Activated T-cell treated with anti-CD3 and anti-CD28 coated beads, Interleukin-2, amount 50 U/mL, for 72 hours (primary cell): ENCODE measurements around the gene HINT3. TPM values are rescaled to one million over a fixed set of nuclear protein-coding genes. Genes with fewer than 3 reads are reported as not detected.
"Not testable (repeated sequence)": the region's sequence is repeated elsewhere in the genome, so short reads cannot be mapped to it uniquely, and the experiment has no call there.

Source experiments
- ATAC-seq, 2 donors: fragments of 150-1000 bp; cut with Tn5 transposase; replicated peaks in 1 of 2; 2 replicates each; pipeline ENCODE4 v1.10.0; 2021; ENCODE audit warnings: moderate library complexity in 2 of 2, mild to moderate bottlenecking in 1 of 2
- DNase-seq, 2 donors: peaks; one replicate each; pipeline ENCODE4 v3.0.0; 2021 to 2022; ENCODE audit warnings: mixed read lengths in 1 of 2
- H3K27ac Mint-ChIP-seq: one replicate; pipeline ENCODE4 v1.8.0; 2022; ENCODE audit warnings: mild to moderate bottlenecking, moderate library complexity, mixed read lengths
- H3K27me3 Mint-ChIP-seq: one replicate; pipeline ENCODE4 v1.8.0; 2022; ENCODE audit warnings: low read depth, mixed read lengths
- H3K36me3 Mint-ChIP-seq, 2 donors: one replicate each; pipeline ENCODE4 v1.8.0; 2022; ENCODE audit warnings: mixed read lengths in 2 of 2, mild to moderate bottlenecking in 1 of 2; ENCODE audit not compliant: insufficient read depth in 2 of 2
- H3K4me1 Mint-ChIP-seq: one replicate; pipeline ENCODE4 v1.8.0; 2022; ENCODE audit warnings: low read depth, mixed read lengths
- H3K4me3 Mint-ChIP-seq, 2 donors: one replicate each; pipeline ENCODE4 v1.8.0; 2022; ENCODE audit warnings: mild to moderate bottlenecking in 2 of 2, mixed read lengths in 2 of 2, moderate library complexity in 2 of 2
- H3K9me3 Mint-ChIP-seq, 2 donors: one replicate each; pipeline ENCODE4 v1.8.0; 2022; ENCODE audit warnings: mixed read lengths in 2 of 2
- total RNA-seq, 2 donors: library from RNA; stranded (reverse); gene quantifications; one replicate each; pipeline ENCODE4 v1.2.3, GENCODE V29; 2022

Gene HINT3
- total RNA-seq, 2 donors from 2014 or later: 15.2 to 19.3 TPM

GRCh38 chr6:126002755-126003679 is 46.4 kb downstream of the HINT3 start:
- peaks cover 4 to 19% of the 10 kb centered on the region in 2 donors for H3K36me3 Mint-ChIP-seq
- H3K4me1 Mint-ChIP-seq: peaks cover 18% of the 10 kb centered on the region
- H3K27ac Mint-ChIP-seq: peak overlapping the region; percentile 94
- ATAC-seq: no peak
- DNase-seq: no peak
- H3K9me3 Mint-ChIP-seq: no peaks in the 10 kb centered on the region
- peak overlapping the region in 1 of 2 donors; percentile 61 for H3K4me3 Mint-ChIP-seq
- no peaks in the 10 kb centered on the region for H3K27me3 Mint-ChIP-seq

- peaks cover 2 to 19% of the 10 kb centered on the region in 2 donors for H3K36me3 Mint-ChIP-seq
Measured at GRCh38 chr6:126007800-126008199, 51.2 kb downstream of the HINT3 start.

GRCh38 chr6:126010040-126010439 is 53.5 kb downstream of the HINT3 start:
- DNase-seq: no peak
- peaks cover 2 to 19% of the 10 kb centered on the region in 2 donors for H3K36me3 Mint-ChIP-seq

More at GRCh38 chr6:126007800-126008199, 51.2 kb downstream of the HINT3 start:
- peaks cover 2% of the 10 kb centered on the region for H3K4me1 Mint-ChIP-seq
- H3K4me3 Mint-ChIP-seq: no peak overlapping the region
- no peak for ATAC-seq
- H3K27ac Mint-ChIP-seq: no peak overlapping the region
- no peaks in the 10 kb centered on the region for H3K27me3 Mint-ChIP-seq
- no peaks in the 10 kb centered on the region for H3K9me3 Mint-ChIP-seq
- DNase-seq: no peak

GRCh38 chr6:126015863-126016262 is 59.3 kb downstream of the HINT3 start:
- H3K4me3 Mint-ChIP-seq: no peak overlapping the region
- no peak overlapping the region for H3K27ac Mint-ChIP-seq
- no peak for ATAC-seq
- H3K27me3 Mint-ChIP-seq: no peaks in the 10 kb centered on the region
- H3K36me3 Mint-ChIP-seq: peaks cover 4 to 33% of the 10 kb centered on the region in 2 donors
- H3K4me1 Mint-ChIP-seq: peaks cover 6% of the 10 kb centered on the region
- no peak for DNase-seq
- no peaks in the 10 kb centered on the region for H3K9me3 Mint-ChIP-seq

More at GRCh38 chr6:126010040-126010439, 53.5 kb downstream of the HINT3 start:
- H3K27ac Mint-ChIP-seq: peak overlapping the region; percentile 51
- no peak for ATAC-seq
- H3K4me3 Mint-ChIP-seq: no peak overlapping the region
- H3K4me1 Mint-ChIP-seq: no peaks in the 10 kb centered on the region
- no peaks in the 10 kb centered on the region for H3K9me3 Mint-ChIP-seq
- no peaks in the 10 kb centered on the region for H3K27me3 Mint-ChIP-seq

- peaks cover 4 to 35% of the 10 kb centered on the region in 2 donors for H3K36me3 Mint-ChIP-seq
- peaks cover 6% of the 10 kb centered on the region for H3K4me1 Mint-ChIP-seq
- ATAC-seq (no peak), DNase-seq (no peak)
- no peak overlapping the region for H3K27ac Mint-ChIP-seq
- no peak overlapping the region for H3K4me3 Mint-ChIP-seq
- H3K9me3 Mint-ChIP-seq: no peaks in the 10 kb centered on the region
- H3K27me3 Mint-ChIP-seq: no peaks in the 10 kb centered on the region
Measured at GRCh38 chr6:126016591-126016990, 60.0 kb downstream of the HINT3 start.

- Mint-ChIP-seq H3K9me3 (no peaks in the 10 kb centered on the region), H3K27me3 (no peaks in the 10 kb centered on the region)
Measured at GRCh38 chr6:126017668-126018067, 61.1 kb downstream of the HINT3 start.

GRCh38 chr6:126020305-126021050 is 63.9 kb downstream of the HINT3 start:
- peaks cover 2 to 33% of the 10 kb centered on the region in 2 donors for H3K36me3 Mint-ChIP-seq
- no peaks in the 10 kb centered on the region for H3K27me3 Mint-ChIP-seq
- DNase-seq (no peak), ATAC-seq (no peak)
- no peaks in the 10 kb centered on the region for H3K9me3 Mint-ChIP-seq
- no peak overlapping the region for H3K4me3 Mint-ChIP-seq
- H3K4me1 Mint-ChIP-seq: peaks cover 5% of the 10 kb centered on the region
- no peak overlapping the region for H3K27ac Mint-ChIP-seq

More at GRCh38 chr6:126017668-126018067, 61.1 kb downstream of the HINT3 start:
- DNase-seq (no peak), ATAC-seq (no peak)
- no peak overlapping the region for H3K4me3 Mint-ChIP-seq
- H3K4me1 Mint-ChIP-seq: peaks cover 6% of the 10 kb centered on the region
- peaks cover 4 to 29% of the 10 kb centered on the region in 2 donors for H3K36me3 Mint-ChIP-seq
- H3K27ac Mint-ChIP-seq: no peak overlapping the region

- H3K4me3 Mint-ChIP-seq, H3K27me3 Mint-ChIP-seq, H3K9me3 Mint-ChIP-seq, H3K4me1 Mint-ChIP-seq, DNase-seq: not testable (repeated sequence)
- peaks cover 2 to 24% of the 10 kb centered on the region in 2 donors for H3K36me3 Mint-ChIP-seq
- ATAC-seq: peak in 1 of 2 donors; percentile 44
- peak overlapping the region; percentile 60 for H3K27ac Mint-ChIP-seq
Measured at GRCh38 chr6:126023474-126023873, 66.9 kb downstream of the HINT3 start.

- H3K27ac Mint-ChIP-seq: no peak overlapping the region
- no peaks in the 10 kb centered on the region for H3K27me3 Mint-ChIP-seq
- no peaks in the 10 kb centered on the region for H3K4me1 Mint-ChIP-seq
- peaks cover 0 to 21% of the 10 kb centered on the region in 2 donors for H3K36me3 Mint-ChIP-seq
- H3K4me3 Mint-ChIP-seq: no peak overlapping the region
- no peaks in the 10 kb centered on the region for H3K9me3 Mint-ChIP-seq
- DNase-seq (no peak), ATAC-seq (no peak)
Measured at GRCh38 chr6:126026001-126026400, 69.4 kb downstream of the HINT3 start.

GRCh38 chr6:126027601-126028000 is 71.0 kb downstream of the HINT3 start:
- H3K27me3 Mint-ChIP-seq: no peaks in the 10 kb centered on the region
- no peak overlapping the region for H3K4me3 Mint-ChIP-seq
- H3K36me3 Mint-ChIP-seq: peaks cover 2 to 21% of the 10 kb centered on the region in 2 donors
- ATAC-seq (no peak), DNase-seq (no peak)
- H3K27ac Mint-ChIP-seq: no peak overlapping the region
- no peaks in the 10 kb centered on the region for H3K4me1 Mint-ChIP-seq
- H3K9me3 Mint-ChIP-seq: no peaks in the 10 kb centered on the region

Other genes with a start within 250 kb of the HINT3 start
- under 1 TPM in 1 of 2 donors, not detected in 1; 0.12 TPM for gene HEY2, start 207.1 kb upstream of the HINT3 start, total RNA-seq
- 10 to 100 TPM; 59.6 to 69.1 TPM for gene NCOA7, start 165.8 kb upstream of the HINT3 start, total RNA-seq
- 10 to 100 TPM; 29.1 to 29.9 TPM for gene TRMT11, start 29.8 kb downstream of the HINT3 start, total RNA-seq